Gastroesophageal sphincter (tissue), 4 donors: ENCODE results near the gene ARHGEF4. TPM values are rescaled to one million over a fixed set of nuclear protein-coding genes. Genes with fewer than 3 reads are reported as not detected.
A peak's percentile ranks its signal among the peaks of the same experiment; 100 is the strongest.

Source experiments
- ATAC-seq: fragments of 150-250 bp; one replicate; pipeline ENCODE4 v1.9.1; 2016; ENCODE audit warnings: mild to moderate bottlenecking, moderate library complexity
- H3K27ac ChIP-seq, 4 donors: fragments of 200-600 bp; sonication (generic) in 3 of 4; 1 replicate in 3 of 4; 2 replicates in 1 of 4; pipeline ENCODE4 v1.5.1; 2016 to 2019
- H3K27me3 ChIP-seq: fragments of 200-600 bp; sonication (generic); one replicate; pipeline ENCODE4 v1.5.1; 2019
- H3K36me3 ChIP-seq, 2 donors: fragments of 200-600 bp; sonication (generic); one replicate each; pipeline ENCODE4 v1.5.1; 2019; ENCODE audit warnings: control low read depth in 1 of 2
- H3K4me1 ChIP-seq, 3 donors: fragments of 200-600 bp; sonication (generic); 1 replicate in 2 of 3; 2 replicates in 1 of 3; pipeline ENCODE4 v1.5.1; 2016 to 2019; ENCODE audit warnings: control low read depth in 2 of 3
- H3K4me3 ChIP-seq, 2 donors: fragments of 200-600 bp; sonication (generic); one replicate each; pipeline ENCODE4 v1.5.1; 2019; ENCODE audit warnings: mild to moderate bottlenecking in 1 of 2, moderate library complexity in 1 of 2
- H3K9me3 ChIP-seq, 3 donors: fragments of 200-600 bp; sonication (generic); one replicate each; pipeline ENCODE4 v1.5.1; 2017 to 2019; ENCODE audit warnings: control low read depth in 2 of 3
- EP300 ChIP-seq: sonication (generic); formaldehyde crosslinking; IDR thresholded peaks from one replicate; pipeline ENCODE4 v1.6.1; 2017; ENCODE audit warnings: antibody characterized with exemption, mild to moderate bottlenecking
- POLR2A ChIP-seq, 2 donors: fragments of 450-650 bp; IDR thresholded peaks; one replicate each; pipeline ENCODE4 v1.6.1; 2017; ENCODE audit warnings: antibody characterized with exemption in 2 of 2, mild to moderate bottlenecking in 2 of 2, moderate library complexity in 1 of 2
- POLR2AphosphoS5 ChIP-seq: sonication (generic); formaldehyde crosslinking; IDR thresholded peaks from one replicate; pipeline ENCODE4 v1.6.1; 2017; ENCODE audit warnings: antibody characterized with exemption
- WGBS, 2 donors: methylation state at CpG; one replicate each; pipeline ENCODE4 v1.1.5; 2018; ENCODE audit warnings: low coverage in 1 of 2; 5-methylcytosine and 5-hydroxymethylcytosine counted together
- total RNA-seq, 4 donors: library from RNA; depleted of rRNA; stranded (reverse); fragments of >200 nt; gene quantifications; one replicate each; pipeline ENCODE4 v1.1.0, GENCODE V29; 2016
- TF ChIP-seq, protein P1 (sequence below), 4 experiments: fragments of 200-600 bp in 2 of 4; fragments of 450-650 bp in 2 of 4; sonication (generic) in 1 of 4; IDR thresholded peaks; one replicate each; pipeline ENCODE4 v1.5.1; 2017 to 2019; ENCODE audit warnings: antibody characterized with exemption in 4 of 4, mild to moderate bottlenecking in 2 of 4, moderate library complexity in 2 of 4

ARHGEF4 gene
- total RNA-seq, 4 donors from 2014 or later = 15.9 to 59.5 (median 21.8) TPM

DNA sequence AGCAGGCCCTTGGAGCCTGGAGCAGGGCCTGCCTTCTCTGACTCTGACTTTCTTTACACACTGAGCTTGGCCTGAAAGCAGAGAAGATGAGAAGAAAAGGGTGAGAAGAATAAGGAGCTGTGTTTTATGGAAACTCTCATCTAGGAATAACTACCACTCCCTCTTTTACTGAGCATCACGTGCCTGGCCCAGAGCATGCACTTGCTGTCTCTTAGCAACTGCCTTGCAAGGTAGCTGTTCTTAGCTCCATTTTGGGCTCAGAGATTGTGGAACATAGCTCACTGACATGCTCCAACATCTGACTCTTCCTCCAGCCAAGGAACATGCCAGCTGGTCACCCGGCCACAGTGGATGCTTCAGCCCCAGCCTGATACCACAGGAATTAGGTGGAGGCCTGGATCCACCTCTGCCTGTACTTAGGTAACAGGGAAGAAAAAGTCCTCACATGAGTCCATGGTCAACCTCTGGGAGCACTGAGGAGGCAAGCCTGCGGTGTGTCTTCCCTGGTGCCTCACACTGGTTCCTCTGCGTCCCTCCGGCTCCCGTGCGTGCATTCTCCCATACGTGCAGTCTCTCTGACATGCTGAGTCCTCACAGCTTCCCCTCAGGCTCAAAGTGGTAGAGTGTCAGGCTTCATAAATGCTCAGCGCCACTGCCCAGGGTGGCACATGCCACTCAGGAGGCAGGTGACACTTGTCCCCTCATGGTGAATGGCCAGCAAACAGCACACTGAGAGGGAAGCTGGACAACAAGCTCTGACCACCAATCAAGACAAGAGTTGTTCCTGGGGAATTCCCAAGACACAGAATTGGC, 45.7 kb upstream of the ARHGEF4 start:
- no peaks in the 10 kb centered on the region for H3K36me3 ChIP-seq
- H3K4me3 ChIP-seq = no peak overlapping the region
- ATAC-seq = no peak
- peaks cover 5% of the 10 kb centered on the region for H3K27me3 ChIP-seq
- TF ChIP-seq, protein P1, sequence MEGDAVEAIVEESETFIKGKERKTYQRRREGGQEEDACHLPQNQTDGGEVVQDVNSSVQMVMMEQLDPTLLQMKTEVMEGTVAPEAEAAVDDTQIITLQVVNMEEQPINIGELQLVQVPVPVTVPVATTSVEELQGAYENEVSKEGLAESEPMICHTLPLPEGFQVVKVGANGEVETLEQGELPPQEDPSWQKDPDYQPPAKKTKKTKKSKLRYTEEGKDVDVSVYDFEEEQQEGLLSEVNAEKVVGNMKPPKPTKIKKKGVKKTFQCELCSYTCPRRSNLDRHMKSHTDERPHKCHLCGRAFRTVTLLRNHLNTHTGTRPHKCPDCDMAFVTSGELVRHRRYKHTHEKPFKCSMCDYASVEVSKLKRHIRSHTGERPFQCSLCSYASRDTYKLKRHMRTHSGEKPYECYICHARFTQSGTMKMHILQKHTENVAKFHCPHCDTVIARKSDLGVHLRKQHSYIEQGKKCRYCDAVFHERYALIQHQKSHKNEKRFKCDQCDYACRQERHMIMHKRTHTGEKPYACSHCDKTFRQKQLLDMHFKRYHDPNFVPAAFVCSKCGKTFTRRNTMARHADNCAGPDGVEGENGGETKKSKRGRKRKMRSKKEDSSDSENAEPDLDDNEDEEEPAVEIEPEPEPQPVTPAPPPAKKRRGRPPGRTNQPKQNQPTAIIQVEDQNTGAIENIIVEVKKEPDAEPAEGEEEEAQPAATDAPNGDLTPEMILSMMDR (IDR thresholded peaks at IDR 0.05) = no peak
- TF ChIP-seq EP300 = no peak
- no peak for TF ChIP-seq POLR2AphosphoS5
- no peak for TF ChIP-seq POLR2A (IDR thresholded peaks at IDR 0.05)
- H3K9me3 ChIP-seq = no peaks in the 10 kb centered on the region
- WGBS, 2 donors = 79% methylated on average over 2 of the region's 9 CpGs; no CpG with 5 or more reads in 1 of the 2 donors
- no peak overlapping the region for H3K27ac ChIP-seq
- H3K4me1 ChIP-seq = no peaks in the 10 kb centered on the region

DNA sequence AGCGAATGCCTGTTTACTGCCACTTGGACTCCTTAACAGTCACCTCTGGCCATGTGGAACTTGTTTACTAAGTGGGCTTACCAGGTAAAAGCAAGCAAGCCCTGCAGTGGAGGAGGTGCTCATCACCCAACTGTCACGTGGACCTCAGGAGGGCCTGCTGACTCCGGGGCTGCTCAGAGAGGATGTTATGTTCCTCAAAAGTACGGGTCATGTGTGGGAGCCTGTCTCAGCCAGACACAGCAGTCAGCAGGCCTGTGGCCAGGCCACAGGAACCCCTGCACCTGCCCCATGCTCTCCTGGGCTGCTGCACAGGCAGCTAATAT, 45.1 kb upstream of the ARHGEF4 start:
- TF ChIP-seq EP300 = no peak
- TF ChIP-seq POLR2AphosphoS5 = no peak
- no peak for TF ChIP-seq POLR2A (IDR thresholded peaks at IDR 0.05)
- TF ChIP-seq, protein P1 (IDR thresholded peaks at IDR 0.05) = no peak
- H3K4me3 ChIP-seq = no peak overlapping the region
- 53% methylated on average over 3 of the region's 4 CpGs; no CpG with 5 or more reads in 1 of the 2 donors for WGBS, 2 donors
- no peak overlapping the region for H3K27ac ChIP-seq
- no peak for ATAC-seq
- H3K4me1 ChIP-seq = no peaks in the 10 kb centered on the region
- H3K36me3 ChIP-seq = no peaks in the 10 kb centered on the region
- no peaks in the 10 kb centered on the region for H3K27me3 ChIP-seq
- H3K9me3 ChIP-seq = no peaks in the 10 kb centered on the region

DNA sequence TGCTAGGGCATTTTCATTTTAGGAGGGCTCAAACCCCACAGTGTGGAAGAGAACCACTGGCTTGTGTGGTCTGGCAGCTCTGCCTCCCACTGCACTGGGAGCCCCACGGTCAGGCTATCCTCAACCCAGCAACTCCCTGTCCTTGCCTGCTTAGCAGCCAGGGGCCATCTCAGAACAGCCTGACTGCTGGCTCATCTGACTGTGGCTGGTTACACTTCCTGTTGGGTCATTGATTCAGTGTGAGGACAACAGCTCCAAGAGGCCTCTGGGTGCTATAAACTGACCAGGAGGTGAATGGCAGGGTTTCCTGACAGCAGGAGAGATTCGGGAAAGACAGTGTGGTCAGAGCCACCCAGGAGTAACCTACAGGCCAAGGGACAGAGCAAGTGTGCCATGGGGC, 41.3 kb upstream of the ARHGEF4 start:
- Histone ChIP-seq H3K27me3 (no peaks in the 10 kb centered on the region), H3K27ac (no peak overlapping the region), H3K9me3 (no peaks in the 10 kb centered on the region), H3K36me3 (no peaks in the 10 kb centered on the region), H3K4me3 (no peak overlapping the region), H3K4me1 (peaks cover 0 to 24% (median 4%) of the 10 kb centered on the region in 3 donors)
- 50 to 67% methylated on average over 1 of the region's 2 CpGs for WGBS, 2 donors
- TF ChIP-seq EP300 = no peak
- ATAC-seq = no peak

- peaks cover 0 to 24% (median 4%) of the 10 kb centered on the region in 3 donors for H3K4me1 ChIP-seq
- no peaks in the 10 kb centered on the region for H3K27me3 ChIP-seq
- H3K36me3 ChIP-seq = no peaks in the 10 kb centered on the region
- ATAC-seq = no peak
- H3K9me3 ChIP-seq = no peaks in the 10 kb centered on the region
- H3K4me3 ChIP-seq = no peak overlapping the region
- TF ChIP-seq EP300 = no peak
- TF ChIP-seq, protein P1 (IDR thresholded peaks at IDR 0.05) = no peak
- TF ChIP-seq POLR2A (IDR thresholded peaks at IDR 0.05) = no peak
- no peak for TF ChIP-seq POLR2AphosphoS5
- no peak overlapping the region for H3K27ac ChIP-seq
- 80 to 83% methylated on average over 2 to 3 of the region's 3 CpGs for whole genome bisulfite sequencing, 2 donors
Measured at GRCh38 chr2:130796290-130796689, 40.4 kb upstream of the ARHGEF4 start.

DNA sequence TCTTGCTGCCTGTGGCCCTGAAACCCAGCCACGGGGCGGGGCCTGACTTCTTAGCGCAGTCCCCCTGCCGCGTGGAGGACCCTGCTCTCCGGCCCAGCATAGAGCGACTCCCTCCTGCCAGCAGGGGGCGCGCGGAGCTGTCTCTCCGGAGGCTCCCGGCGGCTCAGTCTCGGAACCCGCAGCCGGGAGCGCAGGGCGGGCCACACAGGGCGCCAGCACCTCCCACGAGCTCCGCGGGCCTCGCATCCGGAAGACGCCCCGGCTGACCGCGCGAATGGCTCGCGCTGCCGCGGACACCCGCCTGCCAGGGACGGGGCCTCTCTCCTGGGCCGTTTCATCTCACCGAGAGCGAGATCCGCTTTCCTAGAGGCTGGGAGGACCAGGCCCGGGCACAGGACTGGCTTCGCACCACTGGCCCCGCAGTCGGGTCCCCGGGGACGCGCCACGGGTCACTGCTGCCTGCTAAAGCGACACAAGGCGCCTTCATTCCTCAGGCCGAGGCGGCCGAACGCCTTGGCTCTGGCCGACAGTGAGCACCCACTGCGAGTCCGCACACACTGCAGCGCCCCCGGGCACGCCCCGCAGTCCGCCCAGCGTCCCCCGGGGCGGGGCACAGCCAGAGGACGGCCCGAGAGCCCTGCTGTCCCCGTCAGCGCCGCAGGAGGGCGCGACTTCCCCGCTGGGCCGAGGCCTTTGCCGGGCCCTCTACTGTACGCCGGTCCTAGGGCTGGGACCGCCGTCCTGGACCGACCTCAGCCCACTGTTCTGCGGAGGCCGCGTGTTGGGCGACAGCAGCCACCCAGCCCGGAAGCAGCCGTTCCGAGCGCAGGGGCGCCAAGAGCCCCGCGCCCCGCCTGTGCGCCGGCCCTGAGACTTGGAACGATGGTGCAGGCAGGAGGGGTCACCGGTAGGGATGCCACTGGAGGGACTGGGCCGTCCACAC, 39.0 kb upstream of the ARHGEF4 start:
- peak overlapping the region; percentile 54 to 94 for H3K4me3 ChIP-seq
- peak; percentile 95 for ATAC-seq
- H3K27ac ChIP-seq = peak overlapping the region; percentile 86 to 96 (median 93)
- no peaks in the 10 kb centered on the region for H3K36me3 ChIP-seq
- H3K27me3 ChIP-seq = no peaks in the 10 kb centered on the region
- WGBS, 2 donors = no CpG with 5 or more reads among the region's 96 CpGs
- TF ChIP-seq EP300 (no peak), POLR2AphosphoS5 (peak; percentile 13), POLR2A (IDR thresholded peaks at IDR 0.05) (peak; percentile 41 to 47)
- TF ChIP-seq, protein P1 (IDR thresholded peaks at IDR 0.05) = peak; percentile 79 to 92 (median 90)
- H3K9me3 ChIP-seq = no peaks in the 10 kb centered on the region
- peaks cover 0 to 24% (median 4%) of the 10 kb centered on the region in 3 donors for H3K4me1 ChIP-seq
